ENCODE results near the gene EXD3. TPM values are rescaled to one million over a fixed set of nuclear protein-coding genes. Genes with fewer than 3 reads are reported as not detected.

EXD3 gene
- total and polyA plus RNA-seq, 9 of the 15 experiments (the other 6 are each of a cell fraction or from before 2014, with no cell fraction given) = 0.29 to 12.5 (median 3.9) TPM

- TF ChIP-seq FOXJ3 (CRISPR knock-in tag; IDR thresholded peaks at IDR 0.05) (no peak), ZBTB17 (CRISPR knock-in tag; IDR thresholded peaks at IDR 0.05) (0 out of 2 replicates have a peak, but pooled peaks have one; percentile 20), MYBL2 (IDR thresholded peaks at IDR 0.05; ENCODE audit: low read depth) (no peak), MYBL2 (CRISPR knock-in tag; IDR thresholded peaks at IDR 0.05; ENCODE audit: borderline replicate concordance) (no peak), POLR2H (tag; IDR thresholded peaks at IDR 0.05; ENCODE audit: low read depth) (no peak), RB1 (IDR thresholded peaks at IDR 0.05; ENCODE audit: low read depth) (0 out of 2 replicates have a peak, but pooled peaks have one; percentile 40), HNRNPL (IDR thresholded peaks at IDR 0.05; ENCODE audit: low read depth, low read length) (peak; percentile 78), ASH1L (IDR thresholded peaks at IDR 0.05; ENCODE audit: borderline replicate concordance, low read depth, partially characterized antibody) (no peak), TGIF2 (CRISPR knock-in tag; IDR thresholded peaks at IDR 0.05) (0 out of 2 replicates have a peak, but pooled peaks have one; percentile 30), RBM17 (IDR thresholded peaks at IDR 0.05; ENCODE audit: borderline replicate concordance, low read depth, low read length) (no peak), ATF7 (IDR thresholded peaks at IDR 0.05) (no peak), RBFOX2 (IDR thresholded peaks at IDR 0.05; ENCODE audit: low read depth, low read length) (peak; percentile 41), BRCA1 (IDR thresholded peaks at IDR 0.05) (no peak), BRCA1 (CRISPR knock-in tag; IDR thresholded peaks at IDR 0.05) (no peak), ARID2 (IDR thresholded peaks at IDR 0.05) (no peak), RBM39 (optimal IDR thresholded peaks at IDR 0.05; ENCODE audit: low read depth, low read length) (no peak), NBN (IDR thresholded peaks at IDR 0.05; ENCODE audit: low read depth) (no peak), CUX1 (CRISPR knock-in tag; IDR thresholded peaks at IDR 0.05) (no peak), ZNF274 (IDR thresholded peaks at IDR 0.05; ENCODE audit: borderline replicate concordance, low read depth, low read length) (no peak), GTF2F1 (IDR thresholded peaks at IDR 0.05; ENCODE audit: low read depth, low read length) (no peak), LARP7 (IDR thresholded peaks at IDR 0.05) (no peak)
- TF ChIP-seq, protein P1, sequence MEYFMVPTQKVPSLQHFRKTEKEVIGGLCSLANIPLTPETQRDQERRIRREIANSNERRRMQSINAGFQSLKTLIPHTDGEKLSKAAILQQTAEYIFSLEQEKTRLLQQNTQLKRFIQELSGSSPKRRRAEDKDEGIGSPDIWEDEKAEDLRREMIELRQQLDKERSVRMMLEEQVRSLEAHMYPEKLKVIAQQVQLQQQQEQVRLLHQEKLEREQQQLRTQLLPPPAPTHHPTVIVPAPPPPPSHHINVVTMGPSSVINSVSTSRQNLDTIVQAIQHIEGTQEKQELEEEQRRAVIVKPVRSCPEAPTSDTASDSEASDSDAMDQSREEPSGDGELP (CRISPR knock-in tag; IDR thresholded peaks at IDR 0.05; ENCODE audit: borderline replicate concordance) = peak; percentile 49; the same call in 1 of the 2 replicates
- TF ChIP-seq, protein P2, sequence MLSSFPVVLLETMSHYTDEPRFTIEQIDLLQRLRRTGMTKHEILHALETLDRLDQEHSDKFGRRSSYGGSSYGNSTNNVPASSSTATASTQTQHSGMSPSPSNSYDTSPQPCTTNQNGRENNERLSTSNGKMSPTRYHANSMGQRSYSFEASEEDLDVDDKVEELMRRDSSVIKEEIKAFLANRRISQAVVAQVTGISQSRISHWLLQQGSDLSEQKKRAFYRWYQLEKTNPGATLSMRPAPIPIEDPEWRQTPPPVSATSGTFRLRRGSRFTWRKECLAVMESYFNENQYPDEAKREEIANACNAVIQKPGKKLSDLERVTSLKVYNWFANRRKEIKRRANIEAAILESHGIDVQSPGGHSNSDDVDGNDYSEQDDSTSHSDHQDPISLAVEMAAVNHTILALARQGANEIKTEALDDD (IDR thresholded peaks at IDR 0.05) = no peak
These were observed 35.5 kb upstream of the EXD3 start (continued) for GRCh38 chr9:137458194-137459151.
